Anterior cingulate cortex (tissue), 58 donors: ENCODE results near the gene DUSP7.

Source experiments
- DNase-seq, 58 donors: peaks; one replicate each; lab custom pipeline; 2025; lab: John Stamatoyannopoulos, UW

Gene DUSP7, protein sequence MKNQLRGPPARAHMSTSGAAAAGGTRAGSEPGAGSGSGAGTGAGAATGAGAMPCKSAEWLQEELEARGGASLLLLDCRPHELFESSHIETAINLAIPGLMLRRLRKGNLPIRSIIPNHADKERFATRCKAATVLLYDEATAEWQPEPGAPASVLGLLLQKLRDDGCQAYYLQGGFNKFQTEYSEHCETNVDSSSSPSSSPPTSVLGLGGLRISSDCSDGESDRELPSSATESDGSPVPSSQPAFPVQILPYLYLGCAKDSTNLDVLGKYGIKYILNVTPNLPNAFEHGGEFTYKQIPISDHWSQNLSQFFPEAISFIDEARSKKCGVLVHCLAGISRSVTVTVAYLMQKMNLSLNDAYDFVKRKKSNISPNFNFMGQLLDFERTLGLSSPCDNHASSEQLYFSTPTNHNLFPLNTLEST

DNA sequence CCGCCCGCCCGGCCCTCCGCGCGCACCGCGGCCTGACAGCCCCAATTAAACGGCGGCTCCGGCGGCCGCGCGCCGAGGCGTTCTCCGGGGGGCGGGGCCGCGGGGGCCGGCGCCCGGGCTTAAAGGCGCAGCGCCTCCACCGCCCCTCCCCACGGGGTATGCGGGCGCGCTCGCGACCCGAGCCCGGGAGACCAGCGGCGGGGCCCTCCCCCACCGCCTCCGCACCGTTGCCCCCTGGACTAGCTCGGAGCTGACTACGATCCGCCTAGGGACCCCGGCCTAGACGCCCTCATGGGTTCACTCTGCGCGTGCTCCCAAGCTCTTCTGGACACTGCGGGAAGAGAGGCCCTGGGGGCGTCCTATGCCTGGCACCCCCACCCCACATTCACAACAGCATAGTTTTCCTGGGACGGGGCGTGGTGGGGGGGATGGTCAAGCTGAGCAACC is at the start of gene DUSP7:
Gene DUSP7 (minus strand): TSS at position 51 of the 447 bp plus-strand sequence. CDS start 205 bp downstream, outside the sequence.
- peak in 49 of 58 donors; percentile 6 to 79 (median 64) for DNase-seq

DNA sequence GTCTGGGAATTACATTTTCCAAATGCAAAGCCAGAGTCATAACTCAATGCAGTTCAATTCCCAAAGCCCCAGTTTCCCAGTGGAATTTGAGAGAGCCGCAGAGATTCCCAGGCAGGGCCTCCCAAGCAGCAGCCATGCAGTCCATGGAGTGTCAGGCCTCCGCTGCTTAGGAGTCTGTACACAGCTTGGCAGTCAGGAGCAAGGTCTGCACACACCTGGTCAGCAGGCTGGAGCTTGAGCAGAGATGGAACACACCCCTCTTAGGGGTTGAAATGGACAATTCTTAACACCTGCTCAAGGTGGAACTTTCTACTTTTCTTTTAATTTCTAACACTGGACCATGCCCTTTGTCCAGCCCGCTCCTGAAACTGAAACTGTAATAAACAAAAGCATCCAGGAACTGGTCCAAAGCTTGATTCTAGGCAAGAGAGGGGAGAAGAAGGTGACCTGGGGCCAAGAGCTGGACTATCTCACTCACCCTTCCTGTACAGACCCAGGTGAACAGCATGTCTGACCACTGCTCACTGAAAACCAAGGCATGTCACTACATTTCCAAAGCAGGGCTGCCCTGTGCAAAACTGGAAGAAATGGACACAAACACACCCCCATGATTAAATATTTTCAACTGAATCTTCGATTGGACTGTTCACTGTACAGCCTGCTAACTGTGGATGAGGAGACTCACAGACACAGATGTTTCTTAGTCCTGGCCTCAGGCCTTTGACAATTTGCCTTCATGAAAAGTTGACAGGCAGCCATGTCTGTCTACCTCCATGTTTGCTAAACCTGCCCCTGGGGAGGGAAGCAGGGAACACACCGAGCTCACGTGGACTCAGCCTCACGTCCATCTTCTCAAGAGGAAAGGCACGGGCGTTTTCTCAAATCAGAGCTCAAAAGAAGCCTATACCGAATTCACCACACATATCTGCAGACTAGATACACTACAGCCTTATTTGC is 48.6 kb upstream of the DUSP7 start:
- DNase-seq = no peak

DNA sequence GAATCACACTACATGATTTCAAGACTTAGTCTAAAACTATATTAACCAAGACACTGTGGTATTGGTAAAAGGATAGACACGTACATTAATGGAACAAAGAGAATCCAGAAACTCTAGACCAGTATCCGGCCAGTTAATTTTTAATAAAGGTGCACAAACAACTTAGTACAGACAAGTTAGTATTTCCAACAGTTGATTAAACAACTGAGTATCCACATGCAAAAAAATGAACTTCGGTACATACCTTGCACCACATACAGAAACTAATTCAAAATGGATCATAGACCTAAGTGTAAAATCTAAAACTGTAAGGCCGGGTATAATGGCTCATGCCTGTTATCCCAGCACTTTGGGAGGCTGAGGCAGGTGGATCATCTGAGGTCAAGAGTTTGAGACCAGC is 46.6 kb upstream of the DUSP7 start:
- DNase-seq = no peak

DNA sequence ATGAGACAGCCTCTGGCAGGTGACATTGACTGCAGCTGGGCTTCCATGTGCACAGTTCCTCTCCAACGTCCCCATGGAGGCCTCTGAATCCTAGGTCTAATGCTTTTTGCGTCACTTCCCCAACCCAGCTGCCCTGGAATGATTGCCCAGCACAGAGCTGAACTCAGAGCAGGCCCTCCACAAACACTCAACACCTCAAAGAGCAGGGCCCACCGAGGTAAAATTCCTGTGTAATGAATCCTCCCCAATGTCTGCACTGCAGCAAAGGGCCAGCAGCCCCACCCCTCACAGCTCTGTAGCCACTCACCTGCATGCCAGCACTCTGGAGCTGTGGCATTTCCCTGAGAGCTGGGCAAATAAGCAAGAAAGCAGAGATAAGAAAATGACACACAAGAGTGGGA is 42.6 kb upstream of the DUSP7 start:
- DNase-seq = no peak

DNA sequence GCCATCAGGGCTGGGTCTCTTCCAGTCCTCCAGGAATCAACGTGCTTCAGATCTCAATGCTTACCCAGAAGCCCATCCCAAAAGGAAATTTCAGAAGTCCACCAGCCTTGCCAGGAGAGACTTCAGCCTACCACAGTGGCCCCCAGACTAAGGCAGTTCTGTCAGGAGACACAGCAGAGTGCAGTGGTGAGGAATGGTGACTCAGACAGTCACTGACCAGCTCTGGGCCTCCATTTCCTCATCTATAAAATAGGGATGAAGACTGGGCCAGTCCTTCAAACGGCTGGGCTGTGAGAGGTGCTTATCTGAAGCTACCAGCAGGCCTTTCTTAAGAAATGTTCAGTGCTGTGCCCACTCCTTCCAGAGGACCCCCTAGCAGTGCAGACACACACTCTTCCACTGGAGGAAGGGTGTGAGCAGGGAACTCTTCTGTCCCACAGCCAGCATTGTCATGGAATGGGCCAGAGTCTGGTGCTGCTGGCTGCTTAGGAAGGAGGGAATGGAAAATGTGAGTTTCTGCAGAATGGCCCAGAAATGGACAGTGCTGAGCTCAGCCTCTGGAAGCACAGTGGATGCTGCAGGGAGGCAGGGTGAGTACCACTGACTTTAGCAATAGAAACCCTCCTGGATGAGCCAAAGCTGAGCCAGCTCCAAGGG is 41.6 kb upstream of the DUSP7 start:
- DNase-seq = no peak

DNA sequence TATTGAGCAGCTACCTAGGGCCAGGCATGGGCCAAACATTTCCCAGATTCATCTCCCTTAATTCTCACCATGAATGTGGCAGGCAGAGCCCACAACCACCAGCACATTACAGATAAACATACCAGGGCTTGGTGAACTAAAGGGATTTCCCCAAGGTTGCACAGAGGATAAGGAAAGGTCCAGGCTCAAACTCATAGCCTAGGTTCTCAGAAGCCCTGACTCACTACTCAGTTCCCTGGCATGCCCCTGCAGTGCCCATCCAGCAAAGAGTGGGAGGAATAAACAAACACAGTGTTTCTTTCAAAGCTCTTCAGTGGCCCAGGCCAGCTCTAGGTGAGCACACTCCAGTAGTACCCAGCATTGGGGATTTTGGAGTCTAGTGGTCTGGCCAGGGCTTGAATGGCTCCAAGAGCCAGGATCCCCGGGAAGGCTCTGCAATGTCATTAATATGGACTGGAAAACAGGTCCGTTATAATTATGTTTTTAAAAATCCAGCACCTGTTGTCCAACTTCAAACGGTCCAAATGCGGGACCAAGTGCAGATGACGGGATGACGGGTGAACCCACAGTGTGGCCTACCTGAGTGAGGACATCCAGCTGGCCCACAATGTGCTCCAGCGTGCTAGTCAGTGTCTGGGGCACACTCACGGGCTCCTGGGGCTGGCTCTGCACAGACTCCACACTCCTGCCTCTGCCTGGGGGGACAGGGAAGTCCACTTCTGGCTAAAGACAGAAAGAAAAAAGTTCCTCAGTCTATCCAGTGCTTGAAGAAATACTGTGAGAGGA is 39.8 kb upstream of the DUSP7 start:
- no peak for DNase-seq

DNA sequence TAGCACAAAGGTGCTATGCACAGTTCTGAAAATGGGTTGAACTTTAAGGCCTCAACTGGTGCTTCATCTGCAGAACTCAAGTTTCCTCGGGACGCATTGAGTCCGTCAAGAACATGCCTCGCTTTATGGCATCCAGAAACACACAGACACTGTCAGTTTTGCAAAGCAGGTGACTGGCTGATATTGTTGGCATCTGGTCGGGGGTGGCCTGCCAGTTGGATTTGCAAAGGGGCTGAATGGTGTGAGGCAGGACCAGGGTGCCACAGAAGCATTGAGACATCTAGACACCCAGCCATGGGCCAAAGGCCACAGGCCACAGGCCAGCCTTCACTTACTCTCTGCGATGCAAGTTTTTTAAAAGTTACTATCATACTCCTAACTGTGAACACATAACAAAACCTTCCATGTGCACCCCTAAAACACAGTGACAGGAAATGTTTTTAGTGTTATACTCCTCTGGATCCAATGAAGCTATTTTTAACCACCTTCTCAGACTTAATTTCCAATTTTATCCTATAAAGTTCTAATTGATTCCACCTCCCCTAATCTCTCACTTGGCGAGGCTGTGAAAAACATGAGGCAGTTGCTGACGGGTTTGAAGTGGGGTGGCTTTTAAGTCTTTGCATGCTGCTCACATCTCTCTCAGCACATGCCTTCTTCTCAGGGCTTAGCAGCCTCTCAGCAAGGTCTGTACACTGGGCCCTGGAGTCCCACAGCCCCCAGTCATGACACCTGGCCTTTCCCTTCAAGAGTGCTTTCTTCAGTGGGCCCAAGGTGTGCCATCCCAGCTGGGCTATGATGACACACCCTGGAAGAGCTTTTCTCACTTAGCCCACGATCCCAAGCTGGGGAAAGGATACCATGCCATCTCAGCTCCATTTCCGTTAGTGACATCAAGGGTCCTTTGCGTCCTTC is 38.5 kb upstream of the DUSP7 start:
- no peak for DNase-seq

DNA sequence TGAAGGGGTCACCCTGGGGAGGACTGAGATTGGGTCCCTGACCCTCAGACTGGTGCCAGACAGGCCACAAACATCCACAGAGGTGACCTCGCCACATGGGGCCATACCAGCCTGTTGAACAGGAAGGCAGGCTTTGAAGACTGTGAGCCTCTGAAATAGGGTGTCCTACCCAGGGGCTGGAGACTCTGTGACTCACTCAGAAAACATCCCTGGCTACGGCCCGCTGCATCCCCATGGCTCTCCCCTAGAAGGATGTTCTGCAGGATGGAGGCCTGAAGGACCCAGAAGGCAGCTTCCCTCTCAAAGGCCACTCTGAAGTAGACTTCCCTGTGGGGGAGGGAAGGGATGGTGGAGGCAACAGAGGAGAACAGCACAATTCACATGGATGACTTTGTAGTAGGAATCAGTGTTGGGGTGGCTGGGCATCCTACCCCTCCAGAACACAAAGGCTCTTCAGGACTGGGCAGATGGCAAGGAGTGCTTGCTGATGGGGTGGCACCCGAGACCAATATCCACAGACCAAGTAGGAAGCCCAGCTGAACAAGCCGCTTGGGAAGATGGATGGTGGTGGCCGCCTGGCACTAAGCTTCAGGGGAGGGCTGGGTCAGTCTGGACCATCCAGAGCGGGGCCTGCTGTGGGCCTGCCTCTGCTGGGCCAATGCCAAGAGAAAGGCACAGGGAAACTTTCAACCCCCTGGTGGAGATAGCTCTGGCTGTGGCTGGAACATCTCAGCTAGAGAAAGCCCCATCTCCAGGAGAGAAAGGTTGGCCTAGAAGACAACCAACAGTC is 37.6 kb upstream of the DUSP7 start:
- no peak for DNase-seq

DNA sequence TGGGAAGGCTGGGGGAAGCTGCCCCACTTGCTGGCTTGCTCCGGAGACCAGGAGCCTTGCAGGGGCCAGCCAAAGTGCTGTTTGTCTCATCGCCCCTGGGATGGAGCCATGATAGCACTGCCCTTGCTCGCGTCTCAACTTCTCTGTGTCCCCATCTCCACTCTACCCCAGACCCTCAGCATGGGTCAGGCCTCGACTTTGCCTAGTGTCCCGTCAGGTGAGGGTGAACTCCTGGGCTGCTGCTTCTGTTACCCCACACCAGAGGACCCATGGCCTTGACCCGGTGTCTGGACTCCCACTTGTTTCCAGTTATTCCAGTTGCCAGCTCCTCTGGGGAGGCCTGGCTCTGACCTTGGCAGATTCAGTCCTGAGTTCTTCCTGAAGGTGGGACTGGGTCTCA is 36.5 kb upstream of the DUSP7 start:
- no peak for DNase-seq

DNA sequence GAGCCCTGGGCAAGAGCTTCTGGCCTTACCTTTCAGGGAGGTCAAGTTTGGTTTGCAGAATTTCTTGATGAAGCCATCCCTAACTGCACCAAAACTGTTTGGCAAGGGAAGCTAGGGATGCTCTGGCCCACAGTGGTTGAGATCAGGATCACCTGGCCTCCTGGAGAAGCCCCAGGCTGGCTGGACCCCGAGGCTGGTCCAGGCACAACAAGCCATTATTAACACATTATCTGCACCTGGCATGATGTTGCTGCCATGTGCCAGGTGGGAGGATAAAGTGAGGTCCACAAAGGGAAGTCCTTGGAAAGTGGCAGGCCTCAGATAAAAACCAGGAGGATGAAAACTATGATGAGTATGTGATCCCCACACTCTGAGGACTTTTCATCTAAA is 35.9 kb upstream of the DUSP7 start:
- DNase-seq = no peak

DNA sequence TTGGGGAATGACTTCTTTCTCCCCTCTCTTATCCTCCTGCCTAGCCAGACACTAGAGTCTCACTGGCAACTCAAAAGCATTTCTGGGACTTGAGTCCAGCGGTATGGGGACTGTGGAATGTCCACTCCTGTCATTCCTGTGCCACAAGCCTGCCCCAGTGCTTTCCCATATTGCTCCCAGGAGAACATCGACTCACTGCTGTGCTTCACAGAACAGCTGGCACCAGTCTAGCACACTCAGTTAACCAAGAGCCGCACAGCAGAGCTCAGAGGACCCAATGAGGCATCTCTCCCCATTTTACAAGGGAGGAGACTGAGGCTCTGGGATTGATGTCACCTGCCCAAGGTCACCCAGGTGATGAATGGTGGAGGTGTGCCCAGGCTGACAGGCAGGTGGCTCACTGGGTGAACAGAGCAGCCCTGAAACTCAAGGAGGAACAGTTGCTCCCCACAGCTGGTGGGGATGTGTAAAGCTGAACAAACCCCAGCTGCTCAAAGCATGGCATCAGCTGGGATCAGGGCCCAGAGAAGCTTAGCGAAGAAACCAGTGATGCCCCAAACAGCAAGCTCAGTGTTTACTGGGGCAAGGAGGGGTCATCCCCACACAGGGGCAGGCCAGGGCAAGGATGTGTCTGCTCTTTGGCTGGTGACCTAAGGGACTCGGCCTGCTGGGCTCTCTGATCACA is 35.4 kb upstream of the DUSP7 start:
- DNase-seq = peak in 27 of 58 donors; percentile 12 to 68 (median 47)

DNA sequence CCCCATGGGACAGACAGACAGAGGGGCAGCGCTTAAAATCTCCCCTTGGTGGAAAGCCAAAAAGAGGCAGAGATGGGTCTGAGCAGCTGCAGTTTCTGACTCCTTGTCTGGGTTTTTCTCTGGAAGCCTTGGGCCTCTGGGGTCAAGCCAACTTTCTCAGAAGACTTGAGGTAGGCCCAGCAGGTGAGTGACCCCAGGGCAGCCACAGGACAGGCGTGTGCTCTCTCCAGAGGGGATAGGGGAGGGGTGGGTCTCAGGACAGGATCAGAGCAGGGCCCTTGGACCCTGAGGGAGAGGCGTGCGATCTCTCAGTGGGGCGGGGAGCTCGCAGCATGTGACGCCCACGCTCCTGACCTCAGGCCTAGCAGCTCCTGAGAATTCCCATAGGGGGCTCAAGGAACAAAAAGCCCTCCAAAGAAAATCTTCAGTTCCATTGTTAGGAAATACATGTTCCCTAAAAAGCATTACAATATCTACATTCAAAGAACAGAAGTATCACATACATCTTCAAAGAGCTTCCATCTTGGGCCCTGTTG is 34.6 kb upstream of the DUSP7 start:
- DNase-seq = no peak

DNA sequence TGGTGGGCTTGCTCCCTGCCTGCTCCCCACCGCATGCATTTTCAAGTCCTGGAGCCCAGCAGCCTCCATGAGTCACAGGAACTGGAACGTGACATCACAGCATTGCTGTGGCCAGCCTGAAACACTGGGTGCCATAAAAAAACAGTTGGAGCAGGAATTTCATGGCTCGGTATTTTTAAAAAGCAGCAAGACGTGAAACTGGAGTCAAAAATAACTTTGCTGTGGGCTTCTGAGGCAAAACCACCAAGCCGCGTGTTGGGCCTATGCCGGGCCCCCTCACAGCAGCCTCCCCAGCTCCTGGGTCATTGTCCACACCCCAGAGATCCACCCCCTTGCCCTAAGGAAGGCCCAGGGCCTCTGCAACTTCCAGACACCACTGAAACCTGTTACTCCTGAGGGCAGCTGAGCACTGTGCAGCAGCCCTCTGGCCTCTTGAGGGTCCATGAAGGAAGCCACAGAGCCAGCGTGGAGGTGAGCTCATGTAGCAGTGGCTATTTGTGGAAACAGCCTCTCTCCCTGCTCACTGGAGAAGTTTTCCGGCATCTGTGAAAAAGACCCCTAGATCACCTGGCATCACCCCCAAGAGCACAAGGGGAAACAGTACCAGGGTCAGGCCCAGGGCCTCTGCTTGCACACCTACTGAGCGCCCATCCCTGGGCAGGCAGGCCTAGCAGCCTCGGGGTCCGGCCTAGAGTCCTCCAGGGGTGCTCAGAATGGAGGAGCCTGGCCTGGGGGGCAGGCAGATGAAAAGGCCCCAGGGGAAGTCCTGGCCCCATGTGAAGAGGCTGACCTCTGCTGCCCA is 34.0 kb upstream of the DUSP7 start:
- DNase-seq = peak in 12 of 58 donors; percentile 18 to 55 (median 26)

DNA sequence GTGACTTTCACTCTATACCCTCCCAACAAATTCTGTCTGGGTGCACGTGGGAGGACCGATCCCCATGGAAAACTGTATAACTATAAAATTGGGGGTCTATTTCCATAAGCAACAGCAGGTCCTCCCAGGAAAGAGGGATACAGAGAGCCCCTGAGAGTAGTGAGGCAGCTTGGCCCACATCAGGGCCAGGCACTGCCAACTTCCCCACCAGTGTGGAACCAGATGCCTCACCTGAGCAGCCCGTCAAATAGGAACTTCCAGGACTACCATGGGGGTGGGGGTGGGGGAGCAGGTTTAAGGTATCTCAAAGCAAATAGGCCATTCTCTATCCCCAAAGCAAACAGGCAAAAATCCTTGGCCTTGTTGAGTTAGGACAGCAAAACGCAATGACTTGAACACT is 33.3 kb upstream of the DUSP7 start:
- no peak for DNase-seq

DNA sequence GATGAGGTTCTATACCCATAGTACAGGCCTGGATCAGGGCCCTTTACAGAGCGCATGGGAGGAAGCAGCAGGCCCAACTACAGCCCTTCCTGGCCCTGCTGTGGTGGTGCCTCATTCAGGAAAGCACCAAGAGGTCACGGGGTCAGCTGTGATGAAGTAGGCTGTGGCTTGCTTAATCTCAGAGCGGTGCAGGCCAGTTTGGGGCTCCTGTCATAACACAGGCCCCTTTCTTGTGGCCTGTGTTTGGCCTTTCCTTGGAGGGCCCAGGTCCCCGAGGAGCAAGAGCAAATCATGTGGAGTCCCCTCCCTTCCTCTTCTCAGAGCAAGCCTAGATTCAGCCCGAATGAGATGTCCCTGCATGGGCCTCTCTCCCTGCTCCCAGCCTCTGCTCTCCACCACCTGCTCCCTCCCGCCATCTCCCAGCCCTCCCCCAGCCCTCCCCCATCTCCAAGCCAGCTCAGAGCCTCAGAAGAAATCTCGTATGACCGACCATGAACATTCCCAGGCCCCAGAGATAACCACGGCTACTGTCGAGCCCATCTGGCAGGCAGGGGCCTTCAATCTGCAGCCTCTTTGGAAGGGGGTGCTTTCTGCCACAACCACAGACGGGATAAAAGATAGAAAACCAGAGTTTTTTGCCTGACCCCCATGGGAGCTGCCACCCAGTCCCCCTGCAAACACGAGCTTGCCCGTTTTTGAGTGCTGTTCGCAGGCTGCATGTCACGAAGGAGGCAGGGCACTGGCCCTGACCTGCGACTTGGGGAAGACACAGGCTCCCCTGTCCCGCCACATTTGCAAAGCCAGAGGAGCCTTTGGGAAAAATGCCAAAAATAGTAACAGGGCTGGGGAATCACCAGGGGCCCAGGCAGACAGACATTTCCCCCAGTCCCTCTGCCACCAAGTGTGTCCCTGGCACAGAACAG is 32.3 kb upstream of the DUSP7 start:
- DNase-seq = no peak
